Measurements from ENCODE around the gene PDE6B.

PDE6B gene

DNA sequence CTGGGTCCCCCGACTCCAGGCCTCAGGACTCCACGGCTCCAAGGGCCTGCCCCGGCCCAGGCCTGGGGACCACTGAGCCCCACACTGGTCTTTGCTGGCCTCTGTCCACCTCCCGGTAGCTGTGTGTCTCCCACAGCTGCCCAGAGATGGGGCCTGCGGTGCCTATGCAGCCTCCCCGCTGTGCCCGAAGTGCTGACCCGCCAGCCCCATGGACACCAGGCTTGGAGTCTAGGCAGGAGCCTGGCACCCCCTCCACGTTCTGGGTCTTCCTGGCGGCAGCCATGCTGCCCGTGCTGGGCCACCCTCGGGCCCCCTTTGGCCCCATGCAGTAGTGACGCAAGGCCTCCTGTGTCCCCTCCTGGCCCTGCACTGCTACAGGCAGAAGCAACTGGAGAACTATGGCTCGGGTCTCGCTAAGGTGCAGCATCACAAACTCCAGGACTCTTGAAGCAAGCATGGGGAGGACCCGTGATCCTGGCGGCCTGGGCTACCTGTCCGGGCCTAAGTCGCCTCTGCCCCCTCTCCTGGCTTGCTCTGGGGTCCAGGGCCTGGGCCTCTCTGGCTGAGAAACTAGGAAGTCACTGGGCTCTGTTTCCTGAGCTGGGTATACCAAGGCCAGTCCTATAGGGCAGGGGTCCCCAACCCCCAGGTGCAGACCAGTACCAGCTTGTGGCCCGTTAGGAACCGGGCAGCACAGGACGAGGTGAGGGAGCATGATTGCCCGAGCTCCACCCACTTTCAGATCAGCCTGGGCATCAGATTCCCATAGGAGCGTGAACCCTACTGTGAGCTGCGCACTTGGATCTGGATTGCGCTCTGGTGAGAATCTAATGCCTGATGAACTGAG, 49.9 kb downstream of the PDE6B start:
- FAIRE-seq: no peak

DNA sequence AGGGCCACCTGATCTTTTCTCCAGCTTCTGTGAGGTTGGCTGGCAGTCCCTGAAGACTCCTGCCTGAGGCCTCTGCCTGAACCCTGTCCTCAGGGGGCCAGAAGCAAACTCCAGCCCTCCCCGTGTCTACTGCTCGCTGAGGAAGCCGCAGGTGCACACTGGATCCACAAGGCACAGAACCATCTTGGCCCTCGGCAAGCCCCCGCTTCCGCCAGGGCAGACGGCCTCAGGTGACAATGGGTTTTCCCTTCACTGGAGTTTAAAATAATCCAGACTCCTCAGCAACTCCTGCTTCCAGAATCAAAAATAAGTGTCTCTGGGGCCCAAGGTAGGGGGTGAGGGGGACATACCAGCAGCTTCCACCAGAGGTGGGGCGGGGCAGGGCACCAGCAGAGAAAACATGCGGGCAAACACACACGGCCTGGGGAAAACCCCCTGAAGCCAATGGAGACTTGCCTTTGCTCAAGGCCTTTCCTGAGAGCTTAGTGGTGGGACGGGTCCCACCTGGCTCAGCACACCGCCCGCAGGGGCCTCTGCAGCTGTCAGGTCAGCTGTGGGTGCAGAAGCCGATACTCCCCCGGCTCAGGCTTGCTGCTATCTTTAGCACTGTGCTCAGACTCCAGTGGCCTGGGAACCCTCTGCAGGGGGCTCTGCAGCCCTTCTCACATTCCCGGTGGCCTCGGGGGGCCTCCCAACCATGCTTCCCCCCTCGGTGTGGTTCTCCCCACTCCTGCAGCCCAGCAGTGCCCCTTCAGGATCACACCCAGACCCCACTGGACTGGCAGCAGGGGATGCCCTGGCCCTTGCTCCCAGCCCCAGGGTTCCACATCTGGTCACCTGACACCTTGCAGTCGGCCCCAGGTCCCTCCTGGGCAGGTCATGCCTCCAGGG, 50.9 kb downstream of the PDE6B start:
- FAIRE-seq: no peak

DNA sequence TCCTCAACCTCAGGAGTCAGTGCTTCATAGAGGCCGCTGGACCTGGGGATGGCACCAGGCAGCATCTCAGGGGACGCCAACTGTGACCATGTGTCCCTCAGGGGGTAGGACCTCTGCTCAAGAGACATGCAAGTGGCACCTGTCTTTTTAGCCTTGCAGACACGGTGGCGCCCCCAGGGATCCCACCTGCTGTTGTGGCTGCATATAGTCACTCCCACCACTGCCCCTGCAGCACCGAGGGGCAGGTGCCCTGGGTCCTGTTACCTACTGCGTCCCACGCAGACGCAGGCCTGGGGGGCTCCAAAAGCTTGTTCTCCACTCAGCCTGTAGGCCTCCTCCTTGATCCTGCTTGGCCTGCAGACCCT, 51.5 kb downstream of the PDE6B start:
- no peak for FAIRE-seq

DNA sequence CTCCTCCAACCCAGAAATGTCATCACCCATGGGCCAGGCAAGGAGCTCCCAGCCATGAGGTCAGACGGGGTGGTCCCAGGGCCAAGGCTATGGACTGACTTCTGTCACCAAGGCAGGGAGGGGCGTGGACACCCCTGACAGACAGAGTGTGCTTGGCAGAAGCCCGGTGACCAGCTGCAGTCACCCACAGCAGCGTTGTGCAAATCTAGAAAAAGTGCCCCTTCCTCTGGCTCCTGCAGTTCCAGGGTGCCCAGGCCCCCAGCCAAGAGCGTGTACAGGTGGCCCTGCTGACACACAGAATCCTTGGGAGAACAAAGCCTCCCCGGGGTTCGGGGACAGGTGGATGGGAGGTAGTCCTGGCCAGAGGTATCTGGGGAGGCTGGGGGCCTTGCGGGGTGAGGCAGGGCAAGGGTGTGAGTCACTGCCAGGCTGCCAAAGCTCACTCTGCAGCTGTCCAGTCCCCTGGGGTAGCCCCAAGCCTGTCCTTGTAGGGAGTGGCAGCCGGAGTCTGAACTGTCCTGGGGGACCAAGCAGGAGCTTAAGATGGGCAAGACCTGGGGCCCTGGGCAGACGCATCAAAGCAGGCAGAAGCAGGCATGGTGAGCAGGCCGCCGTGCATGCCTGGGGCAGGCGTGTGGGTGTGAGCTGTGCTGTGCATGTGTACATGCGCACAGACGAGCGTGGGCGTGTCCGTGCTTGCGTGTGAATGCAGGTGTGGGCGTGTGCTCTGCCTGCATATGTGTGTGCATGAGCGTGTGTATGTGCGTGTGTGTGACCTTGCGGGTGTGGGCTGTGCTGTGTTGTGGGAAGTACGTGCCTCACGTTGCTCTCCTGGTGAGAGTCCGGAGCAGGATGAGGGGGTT, 52.3 kb downstream of the PDE6B start:
- FAIRE-seq: no peak

DNA sequence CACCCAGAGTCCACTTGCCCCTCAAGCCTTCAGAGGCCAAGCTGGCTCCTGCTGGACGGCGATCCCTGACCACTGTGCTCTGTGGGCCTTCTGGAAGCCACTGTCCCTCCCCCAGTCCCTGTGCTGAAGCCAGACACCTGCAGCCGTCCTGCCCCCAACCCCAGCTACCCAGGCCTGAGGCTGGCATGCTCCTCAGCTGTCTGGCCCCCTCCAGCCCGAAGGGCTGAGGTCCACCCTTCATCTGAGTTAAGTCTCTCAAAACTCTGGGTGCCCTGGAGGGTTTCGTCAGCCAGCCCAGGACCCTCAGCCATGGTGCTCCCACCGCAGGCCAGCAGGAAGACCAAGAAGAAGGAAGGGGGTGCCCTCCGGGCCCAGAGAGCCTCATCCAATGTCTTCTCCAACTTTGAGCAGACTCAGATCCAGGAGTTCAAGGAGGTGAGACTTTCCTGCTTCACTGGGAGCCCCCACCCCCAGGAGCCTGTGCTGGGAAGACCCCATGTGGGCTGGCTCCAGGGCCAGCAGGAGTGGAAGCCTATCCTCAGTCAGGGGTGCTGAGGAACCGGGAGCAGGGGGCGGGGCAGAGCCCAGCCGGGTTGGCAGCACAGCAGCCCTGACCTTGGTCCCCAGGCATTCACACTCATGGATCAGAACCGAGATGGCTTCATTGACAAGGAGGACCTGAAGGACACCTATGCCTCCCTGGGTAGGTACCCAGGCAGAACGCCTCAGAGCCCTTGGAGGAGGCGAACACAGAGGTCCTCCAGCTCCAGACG, 53.1 kb downstream of the PDE6B start:
- no peak for FAIRE-seq

DNA sequence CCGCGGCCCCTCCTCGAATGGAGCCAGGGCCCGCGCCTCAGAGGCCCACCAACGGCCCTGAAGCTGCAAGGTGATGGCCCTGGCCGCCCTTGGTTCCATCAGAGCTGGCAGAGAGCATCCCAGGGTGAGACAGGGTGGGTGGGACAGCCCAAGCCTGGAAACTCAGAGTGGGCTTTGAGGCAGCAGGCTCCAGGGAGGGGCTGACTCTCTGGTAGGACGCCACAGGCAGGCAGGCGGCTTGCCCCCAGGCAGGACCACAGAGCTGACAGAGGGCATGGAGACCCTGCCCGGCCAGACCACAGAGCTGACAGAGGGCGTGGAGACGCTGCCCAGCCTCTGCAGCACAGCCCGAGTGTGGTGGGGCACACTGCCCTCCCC, 53.7 kb downstream of the PDE6B start:
- no peak for FAIRE-seq

DNA sequence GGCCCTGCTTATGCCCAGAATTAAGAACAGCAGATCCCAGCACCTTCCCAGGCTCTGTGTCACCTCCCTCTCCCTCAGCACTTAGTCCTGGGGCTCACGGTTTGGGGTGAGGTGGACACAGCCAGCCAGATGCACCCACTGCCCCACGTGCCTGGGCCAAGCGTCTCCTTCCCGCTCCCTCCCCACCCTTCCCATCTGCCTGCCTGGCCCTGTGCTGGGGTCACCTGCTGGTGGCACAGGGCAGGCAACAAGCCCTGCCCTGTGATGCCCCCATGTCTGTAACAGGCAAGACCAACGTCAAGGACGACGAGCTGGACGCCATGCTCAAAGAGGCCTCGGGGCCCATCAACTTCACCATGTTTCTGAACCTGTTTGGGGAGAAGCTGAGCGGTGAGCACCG, 54.3 kb downstream of the PDE6B start:
- FAIRE-seq: no peak

DNA sequence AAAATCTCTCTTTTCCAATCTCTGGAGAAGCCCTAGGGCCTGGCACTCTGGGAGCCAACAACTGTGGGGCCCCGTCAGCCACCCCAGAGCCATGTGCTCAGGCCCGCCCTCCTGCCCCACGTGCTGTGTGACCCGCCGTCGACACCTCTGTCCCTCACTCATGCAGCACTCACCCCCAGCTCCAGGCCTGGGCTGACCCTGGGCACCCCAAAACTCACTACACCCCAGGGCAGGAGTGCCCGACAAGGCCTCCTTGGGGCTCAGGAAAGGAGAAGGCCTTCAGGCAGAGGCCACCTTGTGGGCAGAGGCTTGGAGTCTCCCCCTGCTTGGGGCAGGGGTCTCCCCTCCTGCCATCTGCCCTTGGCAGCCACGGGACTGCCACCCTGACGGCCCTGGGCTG, 54.7 kb downstream of the PDE6B start:
- FAIRE-seq: no peak

DNA sequence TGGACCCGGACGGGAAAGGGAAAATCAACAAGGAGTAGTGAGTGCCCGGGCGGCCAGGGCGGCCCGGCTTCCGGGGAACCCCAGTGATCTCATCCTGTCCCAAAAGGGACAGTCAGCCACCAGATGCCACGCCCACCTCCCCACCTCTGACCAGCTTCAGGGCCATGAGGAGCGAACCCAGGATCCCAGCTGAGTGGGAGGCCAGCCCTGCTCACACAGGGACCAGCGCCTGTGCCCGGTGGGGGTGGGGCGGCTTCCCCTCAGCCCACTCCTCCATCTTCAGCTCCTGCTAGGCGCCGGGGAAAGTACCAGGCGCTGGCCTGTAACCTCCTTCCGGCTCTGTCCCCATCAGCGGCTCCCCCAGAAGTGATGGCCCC, 55.2 kb downstream of the PDE6B start:
- no peak for FAIRE-seq

DNA sequence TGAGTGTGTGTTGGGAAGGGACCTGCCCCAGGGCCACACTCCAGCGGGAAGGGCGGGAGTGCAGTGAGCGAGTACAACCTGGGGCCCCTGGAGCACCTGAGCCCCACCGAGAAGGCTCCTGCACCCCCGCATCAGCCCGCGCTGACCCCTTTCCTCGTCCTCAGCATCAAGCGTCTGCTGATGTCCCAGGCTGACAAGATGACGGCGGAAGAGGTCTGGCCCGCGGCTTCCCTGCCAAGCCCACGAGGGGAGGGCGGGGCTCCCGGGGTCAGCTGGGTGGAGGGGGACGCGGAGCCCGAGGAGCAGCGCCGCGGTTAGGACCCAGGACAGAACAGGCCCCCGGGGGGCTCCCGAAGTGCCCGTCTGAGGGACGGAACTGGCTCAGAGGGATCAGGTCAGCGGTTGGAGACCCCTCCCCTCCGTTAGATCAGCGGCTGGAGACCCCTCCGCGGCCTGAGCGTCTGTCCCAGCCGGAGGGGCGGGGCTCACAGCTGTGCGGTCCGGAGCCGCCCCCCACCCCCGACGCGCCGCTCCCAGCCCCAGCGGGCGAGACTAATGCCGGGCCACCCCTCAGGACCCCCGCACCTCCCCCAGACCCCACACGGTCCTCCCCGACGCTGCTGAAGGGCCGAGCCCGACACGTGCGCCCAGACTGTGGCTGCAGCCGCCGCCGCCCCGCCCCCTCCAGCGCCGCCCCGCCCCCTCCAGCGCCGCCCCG, 55.7 kb downstream of the PDE6B start:
- no peak for FAIRE-seq

DNA sequence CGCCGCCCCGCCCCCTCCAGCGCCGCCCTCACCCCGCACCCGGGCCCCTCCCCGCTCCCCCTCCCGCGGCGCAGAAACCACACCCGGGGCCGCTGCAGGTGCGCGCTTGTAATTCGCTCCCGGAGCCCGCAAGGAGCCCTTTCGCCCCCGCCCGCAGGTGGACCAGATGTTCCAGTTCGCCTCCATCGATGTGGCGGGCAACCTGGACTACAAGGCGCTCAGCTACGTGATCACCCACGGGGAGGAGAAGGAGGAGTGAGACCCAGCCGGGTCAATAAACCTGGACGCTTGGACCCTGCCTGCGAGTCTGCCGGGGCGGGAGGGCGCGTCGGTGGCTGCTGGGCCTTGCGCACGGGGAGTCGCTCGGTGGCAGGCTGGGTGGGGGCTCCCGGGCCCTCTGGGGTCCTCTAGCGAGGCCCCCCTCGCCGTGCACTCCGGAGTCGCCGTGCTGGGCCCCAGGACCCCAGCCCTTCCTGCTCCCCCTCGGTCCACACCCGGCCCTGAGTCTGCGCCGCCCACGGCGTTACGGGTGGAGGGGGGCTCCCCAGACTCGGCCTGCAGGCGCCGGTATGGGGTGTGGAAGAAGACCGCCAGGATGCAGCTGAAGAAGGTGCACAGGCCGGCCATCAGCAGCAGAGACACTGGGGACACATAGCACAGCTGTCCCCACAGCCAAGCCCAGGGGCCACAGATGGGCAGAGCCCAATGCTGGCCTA, 56.5 kb downstream of the PDE6B start:
- no peak for FAIRE-seq

DNA sequence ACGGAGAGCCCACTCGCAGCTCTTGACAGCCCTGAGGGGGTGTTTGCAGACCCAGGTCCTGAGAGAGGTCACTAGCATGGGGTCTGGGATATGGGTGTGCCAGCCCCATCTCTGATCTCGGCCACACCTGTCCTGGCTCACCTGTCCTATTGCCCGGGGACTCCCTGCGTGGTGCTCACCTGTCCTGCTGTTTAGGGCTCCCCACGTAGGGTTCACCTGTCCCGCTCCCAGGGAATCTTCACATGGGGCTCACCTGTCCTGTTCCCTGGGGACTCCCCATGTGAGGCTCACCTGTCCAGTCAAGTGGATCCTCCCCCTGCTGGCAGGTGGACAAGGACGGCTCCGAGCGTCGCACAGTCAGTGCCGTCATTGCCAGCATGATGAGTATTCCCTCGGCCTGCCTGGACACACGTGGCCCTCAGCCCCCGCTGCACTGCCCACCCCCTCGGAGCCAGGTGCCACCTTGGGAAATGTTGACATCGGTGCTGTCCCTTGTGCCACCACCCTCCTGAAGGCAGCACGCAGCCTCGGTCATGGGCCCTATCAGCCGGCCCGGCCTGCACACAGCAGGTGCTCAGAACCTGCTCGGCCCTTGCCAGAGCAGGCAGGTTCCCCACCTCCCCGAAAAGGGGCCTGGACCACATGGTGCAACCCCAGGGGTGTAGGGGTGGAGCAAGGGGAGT, 57.3 kb downstream of the PDE6B start:
- FAIRE-seq: no peak

DNA sequence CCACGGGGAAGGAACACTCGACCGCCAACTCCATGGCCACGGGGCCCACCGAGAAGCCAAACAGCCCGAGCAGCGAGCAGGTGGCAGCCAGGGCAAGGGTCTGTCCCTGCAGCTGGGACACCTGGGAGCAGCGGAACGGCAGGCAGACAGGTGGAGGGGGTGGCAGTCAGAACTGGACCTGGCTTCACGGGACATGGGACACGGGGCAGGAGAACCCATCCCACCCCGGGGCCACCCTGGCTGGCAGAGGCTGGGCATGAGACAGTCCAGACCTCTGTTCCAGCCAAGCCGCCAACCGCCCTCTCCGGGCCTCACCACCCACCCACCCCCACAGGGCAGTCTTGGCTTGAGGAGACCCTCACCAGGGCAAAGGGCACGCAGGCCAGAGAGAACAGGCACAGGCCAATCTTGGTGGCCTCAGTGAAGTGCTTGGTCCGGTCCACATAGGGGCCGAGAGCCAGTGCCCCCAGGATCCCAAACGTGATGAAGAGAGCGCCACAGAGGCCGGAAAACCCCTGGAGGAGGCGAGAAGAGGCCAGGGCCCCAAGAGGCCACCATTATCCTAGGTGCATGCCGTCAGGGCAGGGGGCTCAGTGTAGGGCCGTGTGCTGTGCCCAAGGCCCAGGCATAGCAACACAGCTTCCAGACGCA, 58.0 kb downstream of the PDE6B start:
- FAIRE-seq: no peak

DNA sequence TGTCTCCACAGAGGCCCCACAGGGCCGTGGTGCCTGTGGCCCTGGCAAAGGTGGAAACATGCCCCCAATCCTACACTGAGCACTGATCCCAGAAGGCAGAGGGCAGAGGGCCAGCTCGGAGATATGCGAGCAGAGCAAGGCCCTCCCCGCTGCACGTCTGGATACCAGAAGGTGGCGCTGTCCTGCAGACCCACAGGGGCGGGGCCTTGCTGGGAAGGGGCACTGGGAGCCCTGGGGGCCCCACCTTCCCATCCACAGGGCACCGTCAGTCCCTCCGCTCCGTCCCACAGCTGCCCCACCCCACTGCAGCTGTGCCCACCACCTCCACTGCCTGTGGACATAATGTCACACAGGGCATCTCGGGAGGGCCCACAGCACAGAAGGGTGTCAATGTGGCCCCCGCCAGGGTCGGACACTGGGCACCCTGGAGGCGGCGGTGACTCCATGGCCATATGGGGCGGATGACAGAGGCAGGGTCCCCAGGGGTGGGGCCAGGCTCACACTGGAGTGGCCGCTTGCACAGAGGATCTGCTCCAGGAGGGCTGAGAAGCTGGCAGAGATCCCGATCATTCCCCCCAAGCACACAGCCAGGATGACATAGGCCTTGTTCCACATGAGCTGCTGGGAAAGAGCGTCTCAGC, 58.7 kb downstream of the PDE6B start:
- no peak for FAIRE-seq

DNA sequence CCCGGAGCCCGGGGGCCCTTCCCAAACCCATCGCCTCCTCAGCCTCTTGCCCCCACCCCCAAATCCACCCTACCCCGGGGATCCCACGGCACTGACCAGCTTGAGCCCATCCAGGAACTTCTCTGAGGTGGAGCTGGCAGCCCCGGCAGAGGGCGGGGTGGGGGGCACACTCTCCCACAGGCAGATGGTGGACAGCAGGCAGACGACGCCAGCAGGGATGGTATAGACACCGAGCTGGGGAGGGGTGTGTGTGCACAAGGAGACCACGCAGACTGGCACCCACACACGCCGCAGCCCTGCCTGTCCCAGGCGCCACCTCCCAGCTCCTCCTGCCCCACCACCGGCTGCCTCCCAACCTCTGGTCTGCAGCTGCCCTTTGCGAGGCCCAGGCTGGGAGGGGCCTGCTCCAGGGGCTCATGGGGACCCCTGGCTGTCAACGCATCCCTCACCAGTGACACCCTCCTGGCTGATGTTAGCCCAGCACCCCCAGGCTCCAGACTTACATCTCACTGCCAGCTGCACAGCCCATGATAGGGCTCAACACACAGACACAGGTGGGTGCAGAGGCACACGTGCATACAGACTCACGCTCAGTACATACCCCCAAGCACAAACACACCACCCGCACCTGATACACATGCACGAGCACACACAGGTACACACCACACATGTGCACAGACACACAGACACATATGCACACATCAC, 59.4 kb downstream of the PDE6B start:
- no peak for FAIRE-seq

DNA sequence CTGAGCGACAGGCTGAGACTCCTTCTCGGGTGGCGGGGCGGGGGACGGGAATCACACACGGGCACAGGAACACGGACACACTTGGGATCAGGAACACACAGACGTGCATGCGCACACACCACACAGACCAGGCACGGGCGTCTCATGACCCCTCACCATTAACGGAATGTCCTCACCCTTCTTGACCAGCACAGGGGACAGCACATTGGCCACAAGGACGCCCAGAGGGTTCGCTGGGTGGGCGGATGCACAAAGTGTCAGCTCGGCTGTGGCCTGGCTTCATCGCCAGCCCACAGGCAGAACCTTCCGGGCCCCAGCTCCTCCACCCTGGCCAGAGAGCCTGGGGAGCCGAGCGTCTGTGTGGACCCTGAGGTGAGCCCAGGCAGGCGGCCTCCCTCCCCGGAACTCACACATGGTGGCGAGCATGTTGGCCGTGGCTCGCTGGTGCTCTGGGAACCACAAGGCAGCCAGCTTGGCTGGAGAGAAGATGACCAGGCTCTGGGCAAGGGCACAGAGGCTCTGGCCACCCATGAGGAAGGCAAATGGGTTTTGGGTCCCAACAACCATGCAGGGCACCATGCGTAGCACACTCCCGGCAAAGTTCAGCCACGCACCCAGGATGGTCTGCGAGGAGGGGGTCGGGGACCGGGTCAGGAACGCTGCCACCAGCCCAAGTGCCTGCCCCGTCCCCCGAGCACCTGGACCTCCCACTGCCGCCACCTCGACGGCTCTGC, 60.5 kb downstream of the PDE6B start:
- FAIRE-seq: no peak

DNA sequence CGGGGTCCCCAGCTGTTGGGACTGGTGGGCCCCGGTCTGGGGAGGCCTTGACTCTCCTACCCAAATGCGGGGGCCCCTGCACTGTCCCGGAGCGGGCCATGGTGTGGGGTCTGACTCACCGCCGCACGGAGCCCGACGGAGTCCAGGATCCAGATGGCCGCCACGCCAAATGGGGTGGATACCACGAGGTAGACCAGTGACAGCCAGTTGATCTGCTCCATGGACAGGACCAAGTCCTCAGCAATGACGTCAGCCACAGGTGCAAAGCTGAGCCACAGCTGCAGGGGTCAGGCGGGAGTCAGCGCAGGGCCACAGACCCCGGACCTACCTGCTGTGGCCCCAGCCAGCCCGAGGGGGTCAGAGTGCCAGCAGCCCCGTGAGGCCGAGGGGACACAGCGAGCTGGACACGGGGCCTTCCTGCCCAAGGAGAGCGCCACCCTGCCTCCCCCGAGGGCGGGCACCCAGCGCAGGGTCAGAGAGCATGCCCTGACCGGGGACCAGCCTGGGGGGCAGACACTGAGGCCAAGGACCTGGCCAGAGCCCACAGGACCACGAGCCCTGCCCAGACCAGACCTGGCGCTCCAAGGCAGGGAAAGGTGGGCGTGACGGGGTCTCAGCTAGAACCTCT, 61.2 kb downstream of the PDE6B start:
- no peak for FAIRE-seq
